ENCODE data around the gene DOCK2. TPM values are rescaled to one million over a fixed set of nuclear protein-coding genes. Genes with fewer than 3 reads are reported as not detected.

DOCK2 gene
- total RNA-seq, 1 donor from 2014 or later = 206 TPM

DNA sequence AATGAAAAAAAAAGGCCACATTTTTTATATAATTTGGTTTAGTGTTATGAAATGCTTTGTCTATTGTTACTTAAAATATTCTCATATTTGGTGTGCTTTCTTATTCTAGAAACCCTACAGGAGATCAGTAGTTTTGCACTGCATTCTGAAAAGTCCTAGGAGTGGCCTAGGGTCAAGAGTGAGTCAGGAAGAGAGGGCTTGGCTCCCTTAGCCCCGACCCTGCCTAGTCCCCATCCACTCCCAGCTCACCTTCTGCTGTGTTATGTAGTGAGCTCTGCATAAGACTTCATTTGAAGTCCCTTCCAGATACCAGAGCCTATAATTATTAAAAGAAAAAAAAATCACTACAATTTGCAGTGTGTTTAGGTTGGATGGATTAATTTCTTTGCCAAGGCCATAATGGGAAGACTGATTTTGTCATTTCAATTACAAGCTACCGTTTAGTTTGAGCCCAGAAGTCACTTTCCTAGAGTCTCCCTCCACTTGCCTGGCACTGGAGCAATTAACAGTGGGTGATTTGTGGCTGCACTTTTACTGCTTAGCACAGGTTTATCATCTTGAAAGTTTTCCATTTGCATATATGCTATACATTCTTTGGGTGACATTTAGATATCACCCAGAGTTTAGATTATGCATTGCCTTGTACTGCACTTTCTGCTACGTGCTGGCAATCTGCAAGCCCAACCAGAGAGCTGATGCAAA lies 199.9 kb downstream of the DOCK2 start:
- H3K4me1 Mint-ChIP-seq = peaks cover 24% of the 10 kb centered on the region
- no peak overlapping the region for H3K27ac Mint-ChIP-seq
- intact Hi-C loops (cut with micrococcal nuclease) = no loop called here
- no peak for DNase-seq
- H3K27me3 Mint-ChIP-seq = no peaks in the 10 kb centered on the region
- no peak overlapping the region for H3K4me3 Mint-ChIP-seq
- peaks cover 54% of the 10 kb centered on the region for H3K36me3 Mint-ChIP-seq (ENCODE audit: low read depth)
- no peaks in the 10 kb centered on the region for H3K9me3 Mint-ChIP-seq

DNA sequence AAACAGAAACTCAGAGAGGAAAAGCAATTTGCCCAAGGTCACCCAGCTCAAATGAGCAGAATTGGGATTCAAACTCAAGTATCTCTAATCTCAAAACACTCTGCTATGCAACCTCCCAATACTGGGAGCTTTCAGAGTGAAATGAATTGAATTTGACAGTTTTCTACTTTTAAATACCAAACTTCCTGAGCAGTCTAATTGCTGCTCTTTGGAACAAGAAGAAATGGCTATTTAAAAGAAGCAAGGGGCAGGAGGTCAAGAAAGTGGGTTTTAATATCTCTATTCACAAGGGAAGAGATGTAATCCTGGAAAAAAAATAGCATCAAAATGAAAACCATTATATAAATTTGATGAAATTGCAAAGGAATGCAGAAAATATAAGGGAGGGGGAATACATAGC lies 200.6 kb downstream of the DOCK2 start:
- Mint-ChIP-seq H3K27me3 (no peaks in the 10 kb centered on the region), H3K36me3 (ENCODE audit: low read depth) (peaks cover 56% of the 10 kb centered on the region), H3K27ac (no peak overlapping the region), H3K4me3 (no peak overlapping the region), H3K4me1 (peaks cover 19% of the 10 kb centered on the region), H3K9me3 (no peaks in the 10 kb centered on the region)
- intact Hi-C loops (cut with micrococcal nuclease) = no loop called here
- DNase-seq = no peak

DNA sequence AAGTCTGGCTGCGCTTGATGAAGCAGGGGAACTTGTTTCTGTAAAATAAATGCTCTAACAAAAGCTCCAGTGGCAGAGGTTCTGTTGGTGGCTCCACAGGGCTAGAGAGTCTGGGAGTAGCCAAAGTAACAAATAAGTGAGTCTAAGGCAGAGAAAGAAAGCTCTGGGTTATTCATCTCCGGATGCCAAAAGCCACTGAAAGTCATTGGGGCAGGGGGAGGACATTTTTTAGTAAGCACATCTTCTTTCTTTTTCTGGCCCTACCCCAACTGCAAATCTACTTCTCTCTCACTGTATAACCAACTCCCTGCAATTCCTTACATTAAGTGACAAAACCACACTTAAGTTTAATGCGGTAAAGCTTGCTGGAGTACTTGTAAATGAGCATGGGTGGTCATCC lies 201.6 kb downstream of the DOCK2 start:
- Mint-ChIP-seq H3K27ac (no peak overlapping the region), H3K4me3 (no peak overlapping the region), H3K27me3 (no peaks in the 10 kb centered on the region), H3K36me3 (ENCODE audit: low read depth) (peaks cover 57% of the 10 kb centered on the region), H3K9me3 (no peaks in the 10 kb centered on the region), H3K4me1 (peaks cover 12% of the 10 kb centered on the region)
- no peak for DNase-seq
- intact Hi-C loops (cut with micrococcal nuclease) = no loop called here

DNA sequence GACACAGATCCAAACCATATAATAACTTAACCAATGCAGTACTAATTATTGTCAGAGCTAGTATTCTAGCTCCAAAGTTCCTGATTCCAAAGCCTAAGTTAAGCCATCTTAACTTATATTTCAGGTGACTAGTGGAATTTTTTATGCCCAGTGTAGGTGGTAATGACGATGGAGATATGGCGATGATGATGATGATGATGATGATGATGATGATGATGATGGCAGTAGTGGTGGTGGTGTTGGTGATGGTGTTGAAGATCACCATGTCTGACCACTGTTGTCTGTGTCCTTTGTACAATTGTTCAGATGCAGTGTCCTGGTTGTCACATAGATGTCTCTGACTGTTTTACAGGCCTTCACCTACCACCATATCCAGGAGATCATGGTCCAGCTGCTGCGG lies 203.3 kb downstream of the DOCK2 start:
- H3K4me1 Mint-ChIP-seq = peaks cover 13% of the 10 kb centered on the region
- H3K36me3 Mint-ChIP-seq (ENCODE audit: low read depth) = peaks cover 61% of the 10 kb centered on the region
- no peaks in the 10 kb centered on the region for H3K9me3 Mint-ChIP-seq
- H3K27ac Mint-ChIP-seq = no peak overlapping the region
- H3K4me3 Mint-ChIP-seq = no peak overlapping the region
- DNase-seq = no peak
- H3K27me3 Mint-ChIP-seq = no peaks in the 10 kb centered on the region
- intact Hi-C loops (cut with micrococcal nuclease) = no loop called here

DNA sequence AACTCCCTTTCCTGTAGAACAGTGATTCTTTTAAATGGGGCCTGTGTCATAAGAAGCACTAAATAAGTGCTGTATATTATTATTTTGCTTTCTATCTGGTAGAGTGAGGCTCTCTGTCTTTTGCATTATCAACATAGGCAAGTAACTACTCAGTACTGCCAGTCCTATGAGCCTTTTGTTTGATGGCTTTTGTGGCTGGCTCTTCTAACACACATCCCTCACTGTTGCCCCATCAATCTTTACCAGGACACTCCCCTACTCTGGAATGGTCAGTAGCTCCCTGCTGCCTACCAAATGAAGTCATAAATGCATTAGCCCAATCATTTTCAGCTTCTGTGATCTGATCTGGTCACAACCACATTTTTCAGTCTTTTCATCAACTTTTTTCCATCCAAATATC lies 205.6 kb downstream of the DOCK2 start:
- H3K27ac Mint-ChIP-seq = no peak overlapping the region
- no peak for DNase-seq
- no peaks in the 10 kb centered on the region for H3K27me3 Mint-ChIP-seq
- peaks cover 76% of the 10 kb centered on the region for H3K36me3 Mint-ChIP-seq (ENCODE audit: low read depth)
- H3K9me3 Mint-ChIP-seq = no peaks in the 10 kb centered on the region
- intact Hi-C loops (cut with micrococcal nuclease) = no loop called here
- peaks cover 14% of the 10 kb centered on the region for H3K4me1 Mint-ChIP-seq
- H3K4me3 Mint-ChIP-seq = no peak overlapping the region

DNA sequence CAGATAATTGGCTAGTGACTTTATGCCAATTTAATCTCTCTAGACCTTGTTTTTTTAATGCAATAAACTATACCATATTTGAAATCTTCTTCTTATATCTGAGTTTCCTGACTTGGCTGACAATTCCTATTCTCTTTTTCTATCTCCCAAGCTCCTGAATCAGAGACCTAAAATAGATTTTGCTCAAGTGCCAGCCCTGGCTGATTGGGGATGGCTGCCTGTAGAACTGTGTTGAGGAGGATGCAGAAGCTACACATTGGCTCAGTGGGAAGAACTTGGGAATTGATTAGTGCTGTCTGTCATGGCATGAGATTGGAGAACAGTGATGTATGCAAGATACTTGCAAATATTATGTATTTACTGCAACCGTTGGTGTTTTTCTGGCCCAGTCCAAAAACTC lies 210.4 kb downstream of the DOCK2 start:
- H3K4me1 Mint-ChIP-seq = peaks cover 7% of the 10 kb centered on the region
- H3K27me3 Mint-ChIP-seq = no peaks in the 10 kb centered on the region
- H3K27ac Mint-ChIP-seq = no peak overlapping the region
- intact Hi-C loops (cut with micrococcal nuclease) = no loop called here
- H3K36me3 Mint-ChIP-seq (ENCODE audit: low read depth) = peaks cover 82% of the 10 kb centered on the region
- H3K4me3 Mint-ChIP-seq = no peak overlapping the region
- H3K9me3 Mint-ChIP-seq = peaks cover 11% of the 10 kb centered on the region
- DNase-seq = no peak

DNA sequence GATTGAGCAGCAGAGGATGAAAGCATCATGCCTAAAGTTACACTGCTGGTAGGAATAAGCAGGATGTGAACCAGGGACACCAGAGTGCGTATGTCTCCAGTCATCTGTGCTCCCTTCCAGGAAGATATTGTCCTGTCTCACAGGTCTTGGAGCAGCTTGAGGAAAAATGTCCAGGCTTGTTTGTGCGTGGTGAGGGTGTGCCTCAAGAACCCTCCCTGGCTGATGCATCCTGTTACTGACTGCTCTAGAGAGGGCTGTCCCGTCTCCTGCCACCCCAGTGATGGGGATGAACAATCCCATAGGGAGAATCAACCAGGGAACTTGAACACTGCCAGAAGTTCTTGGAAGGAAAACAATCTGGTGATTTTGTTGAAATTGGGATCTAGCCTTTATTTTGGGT lies 211.2 kb downstream of the DOCK2 start:
- H3K36me3 Mint-ChIP-seq (ENCODE audit: low read depth) = peaks cover 82% of the 10 kb centered on the region
- H3K9me3 Mint-ChIP-seq = peaks cover 15% of the 10 kb centered on the region
- no peak overlapping the region for H3K4me3 Mint-ChIP-seq
- intact Hi-C loops (cut with micrococcal nuclease) = no loop called here
- H3K27ac Mint-ChIP-seq = no peak overlapping the region
- no peaks in the 10 kb centered on the region for H3K27me3 Mint-ChIP-seq
- H3K4me1 Mint-ChIP-seq = peaks cover 9% of the 10 kb centered on the region
- no peak for DNase-seq

DNA sequence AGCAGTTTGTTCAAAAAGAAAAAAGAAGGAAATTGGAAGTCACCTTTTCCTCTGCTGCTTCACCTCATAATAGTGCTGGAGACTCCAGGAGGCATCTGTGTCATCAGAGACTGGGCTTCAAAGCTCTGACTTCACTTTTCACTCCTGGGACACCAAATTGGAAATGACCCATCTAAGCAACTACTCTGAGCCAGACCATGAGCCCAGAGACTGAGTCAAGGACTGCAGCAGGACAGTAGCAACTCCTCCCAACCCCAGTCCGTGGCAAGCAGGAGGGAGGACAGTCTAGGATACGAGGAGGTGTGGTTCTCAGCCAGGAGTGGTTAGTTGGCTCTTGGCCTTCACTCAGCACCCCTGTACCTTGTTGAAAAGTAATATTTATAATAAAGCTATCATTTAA lies 211.7 kb downstream of the DOCK2 start:
- Mint-ChIP-seq H3K27ac (no peak overlapping the region), H3K27me3 (no peaks in the 10 kb centered on the region), H3K4me3 (no peak overlapping the region), H3K9me3 (peaks cover 15% of the 10 kb centered on the region), H3K36me3 (ENCODE audit: low read depth) (peaks cover 85% of the 10 kb centered on the region), H3K4me1 (peaks cover 10% of the 10 kb centered on the region)
- no peak for DNase-seq
- intact Hi-C loops (cut with micrococcal nuclease) = no loop called here

DNA sequence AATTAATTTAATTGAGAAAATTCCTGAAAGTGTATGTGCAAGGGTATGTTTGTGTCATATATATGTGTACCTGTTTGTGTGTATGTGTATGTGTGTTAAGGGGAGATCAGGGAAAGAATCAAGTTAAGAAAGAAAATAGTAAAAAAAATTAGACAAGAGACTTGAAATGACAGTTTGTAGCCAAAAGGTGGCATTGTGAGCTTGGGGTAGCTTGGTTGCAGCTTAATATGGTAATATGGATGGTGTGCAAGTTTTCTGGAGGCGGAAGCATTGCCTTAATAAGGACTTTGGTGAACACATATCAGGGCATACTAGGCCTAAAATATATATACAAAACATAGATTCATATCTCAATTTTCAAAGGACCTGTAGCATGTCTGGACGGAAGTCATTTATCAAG lies 213.3 kb downstream of the DOCK2 start:
- H3K27ac Mint-ChIP-seq = no peak overlapping the region
- no peaks in the 10 kb centered on the region for H3K27me3 Mint-ChIP-seq
- peaks cover 19% of the 10 kb centered on the region for H3K9me3 Mint-ChIP-seq
- intact Hi-C loops (cut with micrococcal nuclease) = no loop called here
- H3K4me3 Mint-ChIP-seq = no peak overlapping the region
- H3K36me3 Mint-ChIP-seq (ENCODE audit: low read depth) = peaks cover 84% of the 10 kb centered on the region
- no peak for DNase-seq
- H3K4me1 Mint-ChIP-seq = peaks cover 5% of the 10 kb centered on the region

DNA sequence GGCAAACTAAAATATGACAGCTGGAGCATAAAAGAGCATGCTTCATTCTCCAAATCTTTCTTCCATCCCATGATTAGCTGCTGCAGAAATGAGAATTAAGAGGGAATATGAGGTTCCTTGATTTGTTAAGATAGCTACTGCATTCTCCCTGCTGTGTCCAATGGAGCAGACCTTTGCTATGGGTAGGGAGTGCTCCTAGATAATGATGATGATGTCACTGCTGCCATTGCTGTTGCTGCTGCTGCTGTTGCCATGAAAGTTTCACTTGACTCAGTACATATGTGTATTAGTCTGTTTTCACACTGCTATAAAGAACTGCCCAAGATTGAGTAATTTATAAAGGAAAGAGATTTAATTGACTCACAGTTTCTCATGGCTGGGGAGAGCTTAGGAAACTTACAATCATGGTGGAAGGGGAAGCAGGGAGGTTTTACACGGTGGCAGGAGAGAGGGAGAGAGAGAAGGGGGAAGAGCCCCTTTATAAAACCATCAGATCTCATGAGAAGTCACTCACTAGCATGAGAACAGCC lies 214.3 kb downstream of the DOCK2 start:
- no peak overlapping the region for H3K4me3 Mint-ChIP-seq
- DNase-seq = no peak
- H3K36me3 Mint-ChIP-seq (ENCODE audit: low read depth) = peaks cover 79% of the 10 kb centered on the region
- no peak overlapping the region for H3K27ac Mint-ChIP-seq
- intact Hi-C loops (cut with micrococcal nuclease) = no loop called here
- peaks cover 23% of the 10 kb centered on the region for H3K9me3 Mint-ChIP-seq
- H3K4me1 Mint-ChIP-seq = peaks cover 8% of the 10 kb centered on the region
- no peaks in the 10 kb centered on the region for H3K27me3 Mint-ChIP-seq

DNA sequence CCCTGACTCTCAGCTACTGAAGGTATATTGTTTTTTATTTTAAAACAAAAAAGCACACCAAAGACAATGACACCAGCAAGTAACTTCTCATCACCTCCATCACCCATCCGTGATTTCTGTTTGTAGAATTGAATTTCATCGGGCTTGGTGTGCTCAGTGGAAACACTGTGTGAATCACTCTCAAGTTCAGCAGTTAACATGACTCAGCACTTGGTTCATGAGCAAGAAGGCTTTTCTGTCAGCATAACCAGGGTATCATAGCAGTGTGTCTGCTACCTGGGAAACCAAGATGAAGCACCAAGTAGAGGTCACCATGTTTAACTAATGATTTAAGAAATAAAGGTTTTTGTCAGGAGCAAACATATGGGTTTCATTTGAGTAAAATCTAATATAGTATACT lies 219.5 kb downstream of the DOCK2 start:
- intact Hi-C loops (cut with micrococcal nuclease) = no loop called here
- Mint-ChIP-seq H3K9me3 (peaks cover 13% of the 10 kb centered on the region), H3K4me3 (no peak overlapping the region), H3K36me3 (ENCODE audit: low read depth) (peaks cover 40% of the 10 kb centered on the region), H3K27ac (no peak overlapping the region), H3K27me3 (no peaks in the 10 kb centered on the region), H3K4me1 (peaks cover 27% of the 10 kb centered on the region)
- no peak for DNase-seq

DNA sequence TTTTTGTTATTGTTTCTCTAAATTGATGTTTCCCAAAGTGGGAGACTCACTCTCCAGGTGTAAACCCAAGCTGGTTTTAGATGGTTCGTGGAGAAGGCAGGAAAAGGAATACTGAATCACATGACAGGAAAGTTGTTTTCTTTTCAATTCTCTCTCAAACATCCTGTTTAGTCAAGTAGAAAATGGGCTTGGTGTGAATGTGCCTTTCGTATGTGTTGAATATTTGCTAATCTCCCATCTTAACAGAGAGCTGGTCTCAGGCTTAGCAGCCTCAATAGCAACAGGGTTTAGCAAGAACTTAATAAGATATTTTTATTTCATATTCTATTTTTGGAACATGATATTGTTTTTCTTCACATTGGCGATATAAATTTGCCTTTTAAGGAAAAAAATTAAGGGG lies 223.5 kb downstream of the DOCK2 start:
- Mint-ChIP-seq H3K9me3 (peaks cover 3% of the 10 kb centered on the region), H3K4me1 (peaks cover 23% of the 10 kb centered on the region), H3K36me3 (ENCODE audit: low read depth) (peaks cover 14% of the 10 kb centered on the region), H3K4me3 (no peak overlapping the region), H3K27ac (peak overlapping the region; percentile 42), H3K27me3 (no peaks in the 10 kb centered on the region)
- intact Hi-C loops (cut with micrococcal nuclease) = no loop called here
- no peak for DNase-seq

DNA sequence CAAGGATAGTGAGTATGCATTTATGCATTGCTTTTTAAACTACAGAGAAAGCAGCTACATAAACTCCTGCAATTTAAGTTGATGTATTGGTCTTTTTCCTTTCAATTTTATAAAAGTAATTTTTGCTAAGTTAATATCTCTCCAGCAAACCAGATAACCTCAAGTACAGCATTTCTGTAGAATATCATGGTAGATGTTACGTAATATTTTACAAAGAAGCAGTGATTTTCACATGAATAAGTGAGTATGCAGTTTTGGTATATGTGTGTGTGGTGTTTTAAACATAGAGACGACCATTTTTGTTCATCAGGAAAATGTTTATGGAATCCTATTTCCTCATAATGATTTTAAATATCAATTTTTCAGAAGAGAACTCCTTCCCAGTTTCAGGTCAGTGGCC lies 224.4 kb downstream of the DOCK2 start:
- intact Hi-C loops (cut with micrococcal nuclease) = no loop called here
- H3K27me3 Mint-ChIP-seq = no peaks in the 10 kb centered on the region
- no peak overlapping the region for H3K27ac Mint-ChIP-seq
- no peak for DNase-seq
- H3K4me3 Mint-ChIP-seq = no peak overlapping the region
- H3K4me1 Mint-ChIP-seq = peaks cover 24% of the 10 kb centered on the region
- peaks cover 13% of the 10 kb centered on the region for H3K36me3 Mint-ChIP-seq (ENCODE audit: low read depth)
- no peaks in the 10 kb centered on the region for H3K9me3 Mint-ChIP-seq

DNA sequence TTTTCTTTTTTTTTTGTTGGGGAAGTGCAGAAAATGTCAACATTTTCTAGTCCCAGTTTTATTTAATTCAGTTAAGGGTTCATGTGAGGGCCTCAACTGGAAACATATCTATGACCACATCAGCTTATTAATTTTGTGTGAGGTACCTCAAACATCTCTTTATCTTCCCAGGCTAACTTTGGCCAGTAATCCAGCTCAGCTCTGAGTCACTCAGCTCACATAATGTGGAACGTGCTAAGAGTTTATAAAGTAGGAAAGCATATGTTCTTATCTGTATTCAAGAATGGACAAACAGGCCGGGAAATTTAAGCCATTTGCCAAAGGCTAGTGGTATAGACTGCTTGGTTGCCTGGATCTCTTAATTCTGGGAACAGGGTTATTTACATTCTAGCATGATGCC lies 224.9 kb downstream of the DOCK2 start:
- intact Hi-C loops (cut with micrococcal nuclease) = no loop called here
- no peak overlapping the region for H3K27ac Mint-ChIP-seq
- DNase-seq = no peak
- H3K4me1 Mint-ChIP-seq = peaks cover 24% of the 10 kb centered on the region
- no peaks in the 10 kb centered on the region for H3K9me3 Mint-ChIP-seq
- no peaks in the 10 kb centered on the region for H3K27me3 Mint-ChIP-seq
- peaks cover 12% of the 10 kb centered on the region for H3K36me3 Mint-ChIP-seq (ENCODE audit: low read depth)
- no peak overlapping the region for H3K4me3 Mint-ChIP-seq

DNA sequence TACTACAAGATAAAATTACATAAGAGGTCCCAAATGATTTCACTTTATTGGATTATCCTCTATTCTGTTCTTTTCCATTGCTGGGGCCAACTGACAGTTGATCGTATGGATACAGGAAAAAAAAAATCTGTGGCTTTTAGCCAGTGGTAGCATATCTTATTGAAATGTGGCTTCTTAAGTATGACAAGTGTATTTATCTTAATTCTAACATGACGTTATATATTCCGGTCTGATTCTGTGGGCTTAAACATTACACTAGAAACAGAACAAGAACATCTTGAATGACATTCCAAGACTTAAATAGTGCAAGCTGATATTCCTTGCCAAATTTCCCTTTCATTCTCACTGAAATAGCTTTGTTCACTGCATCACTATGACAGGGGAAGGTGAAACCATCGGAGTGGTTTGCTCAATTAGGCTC lies 225.3 kb downstream of the DOCK2 start:
- Mint-ChIP-seq H3K4me3 (no peak overlapping the region), H3K27ac (no peak overlapping the region), H3K36me3 (ENCODE audit: low read depth) (peaks cover 13% of the 10 kb centered on the region), H3K9me3 (no peaks in the 10 kb centered on the region), H3K27me3 (no peaks in the 10 kb centered on the region), H3K4me1 (peaks cover 24% of the 10 kb centered on the region)
- DNase-seq = no peak
- intact Hi-C loops (cut with micrococcal nuclease) = no loop called here
